ENCODE measurements around the gene TRERF1. TPM values are rescaled to one million over a fixed set of nuclear protein-coding genes. Genes with fewer than 3 reads are reported as not detected.
"Not testable (repeated sequence)": the region's sequence is repeated elsewhere in the genome, so short reads cannot be mapped to it uniquely, and the experiment has no call there.

The TRERF1 gene
- total RNA-seq, 6 donors from 2014 or later, result 2.0 to 7.3 (median 5.4) TPM

DNA sequence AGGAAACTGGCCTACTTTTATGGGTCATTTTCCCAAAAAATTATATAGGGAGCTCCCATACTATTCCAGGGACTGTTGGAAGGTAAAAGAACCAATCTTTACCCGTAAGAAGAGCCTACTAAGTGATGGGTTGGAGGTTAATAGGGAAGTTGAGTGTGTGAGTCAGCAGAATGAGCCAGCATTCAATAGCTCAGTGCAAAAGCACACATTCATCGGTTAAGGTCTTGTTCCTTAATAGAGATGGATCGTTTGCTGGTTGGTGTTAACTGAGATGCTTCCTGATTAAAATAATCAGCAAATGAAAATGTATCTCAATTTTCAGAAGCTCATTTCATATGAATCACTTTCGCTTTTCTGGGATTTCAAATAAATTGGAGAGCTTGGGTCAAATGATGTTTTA, 118.8 kb downstream of the TRERF1 start:
- no peak for ATAC-seq (ENCODE audit: low FRiP score in 2 of 2)
- Histone ChIP-seq H3K36me3 (no peaks in the 10 kb centered on the region), H3K4me3 (no peak overlapping the region), H3K27me3 (no peaks in the 10 kb centered on the region), H3K9me3 (no peaks in the 10 kb centered on the region), H3K4me1 (peaks cover 0 to 3% (median 0%) of the 10 kb centered on the region in 4 donors), H3K27ac (peak overlapping the region in 3 of 4 donors; percentile 27 to 68 (median 49))
- WGBS, 2 donors, result 76 to 84% methylated on average over 4 of the region's 4 CpGs
- TF ChIP-seq POLR2A (IDR thresholded peaks at IDR 0.05) (no peak), EP300 (IDR thresholded peaks at IDR 0.05) (no peak), POLR2AphosphoS5 (IDR thresholded peaks at IDR 0.05) (no peak)
- TF ChIP-seq, protein P1, sequence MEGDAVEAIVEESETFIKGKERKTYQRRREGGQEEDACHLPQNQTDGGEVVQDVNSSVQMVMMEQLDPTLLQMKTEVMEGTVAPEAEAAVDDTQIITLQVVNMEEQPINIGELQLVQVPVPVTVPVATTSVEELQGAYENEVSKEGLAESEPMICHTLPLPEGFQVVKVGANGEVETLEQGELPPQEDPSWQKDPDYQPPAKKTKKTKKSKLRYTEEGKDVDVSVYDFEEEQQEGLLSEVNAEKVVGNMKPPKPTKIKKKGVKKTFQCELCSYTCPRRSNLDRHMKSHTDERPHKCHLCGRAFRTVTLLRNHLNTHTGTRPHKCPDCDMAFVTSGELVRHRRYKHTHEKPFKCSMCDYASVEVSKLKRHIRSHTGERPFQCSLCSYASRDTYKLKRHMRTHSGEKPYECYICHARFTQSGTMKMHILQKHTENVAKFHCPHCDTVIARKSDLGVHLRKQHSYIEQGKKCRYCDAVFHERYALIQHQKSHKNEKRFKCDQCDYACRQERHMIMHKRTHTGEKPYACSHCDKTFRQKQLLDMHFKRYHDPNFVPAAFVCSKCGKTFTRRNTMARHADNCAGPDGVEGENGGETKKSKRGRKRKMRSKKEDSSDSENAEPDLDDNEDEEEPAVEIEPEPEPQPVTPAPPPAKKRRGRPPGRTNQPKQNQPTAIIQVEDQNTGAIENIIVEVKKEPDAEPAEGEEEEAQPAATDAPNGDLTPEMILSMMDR (IDR thresholded peaks at IDR 0.05), result no peak
- DNase-seq, result peak in 1 of 2 donors; percentile 33

- DNase-seq (no peak), ATAC-seq (ENCODE audit: low FRiP score in 2 of 2) (no peak)
- peaks cover 0 to 3% (median 0%) of the 10 kb centered on the region in 4 donors for H3K4me1 ChIP-seq
- WGBS, 2 donors, result 82 to 84% methylated on average over 4 of the region's 4 CpGs
- no peaks in the 10 kb centered on the region for H3K36me3 ChIP-seq
- no peaks in the 10 kb centered on the region for H3K9me3 ChIP-seq
- TF ChIP-seq POLR2A (IDR thresholded peaks at IDR 0.05) (no peak), EP300 (IDR thresholded peaks at IDR 0.05) (no peak), POLR2AphosphoS5 (IDR thresholded peaks at IDR 0.05) (no peak)
- TF ChIP-seq, protein P1 (IDR thresholded peaks at IDR 0.05), result no peak
- no peak overlapping the region for H3K4me3 ChIP-seq
- no peaks in the 10 kb centered on the region for H3K27me3 ChIP-seq
- H3K27ac ChIP-seq, result no peak overlapping the region
These were observed 120.7 kb downstream of the TRERF1 start for GRCh38 chr6:42331019-42331418.

DNA sequence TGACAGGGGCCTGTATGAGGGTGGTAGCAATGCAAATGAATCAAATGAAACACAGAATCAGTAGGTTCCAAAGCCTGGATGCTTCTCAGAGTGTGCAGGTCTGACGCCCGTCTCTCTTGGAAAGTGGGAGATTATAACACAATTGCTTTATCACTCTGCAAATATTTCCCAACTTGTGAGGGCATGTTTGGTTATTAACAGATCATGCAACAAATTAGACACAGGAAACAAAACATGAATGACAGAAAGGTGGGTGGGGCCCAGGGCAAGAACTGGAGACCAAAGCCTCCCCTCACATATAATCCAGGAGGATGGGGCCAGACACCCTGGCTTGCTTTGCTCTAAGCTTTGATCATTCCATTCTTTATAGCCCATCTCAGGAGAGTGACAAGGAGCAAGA, 125.5 kb downstream of the TRERF1 start:
- Histone ChIP-seq H3K27me3 (no peaks in the 10 kb centered on the region), H3K4me3 (no peak overlapping the region), H3K9me3 (no peaks in the 10 kb centered on the region), H3K36me3 (no peaks in the 10 kb centered on the region), H3K27ac (no peak overlapping the region), H3K4me1 (no peaks in the 10 kb centered on the region)
- WGBS, 2 donors, result 42 to 64% methylated on average over 2 of the region's 2 CpGs
- no peak for DNase-seq
- TF ChIP-seq EP300 (IDR thresholded peaks at IDR 0.05) (no peak), POLR2AphosphoS5 (IDR thresholded peaks at IDR 0.05) (no peak), POLR2A (IDR thresholded peaks at IDR 0.05) (no peak)
- TF ChIP-seq, protein P1 (IDR thresholded peaks at IDR 0.05), result no peak
- ATAC-seq (ENCODE audit: low FRiP score in 2 of 2), result no peak

DNA sequence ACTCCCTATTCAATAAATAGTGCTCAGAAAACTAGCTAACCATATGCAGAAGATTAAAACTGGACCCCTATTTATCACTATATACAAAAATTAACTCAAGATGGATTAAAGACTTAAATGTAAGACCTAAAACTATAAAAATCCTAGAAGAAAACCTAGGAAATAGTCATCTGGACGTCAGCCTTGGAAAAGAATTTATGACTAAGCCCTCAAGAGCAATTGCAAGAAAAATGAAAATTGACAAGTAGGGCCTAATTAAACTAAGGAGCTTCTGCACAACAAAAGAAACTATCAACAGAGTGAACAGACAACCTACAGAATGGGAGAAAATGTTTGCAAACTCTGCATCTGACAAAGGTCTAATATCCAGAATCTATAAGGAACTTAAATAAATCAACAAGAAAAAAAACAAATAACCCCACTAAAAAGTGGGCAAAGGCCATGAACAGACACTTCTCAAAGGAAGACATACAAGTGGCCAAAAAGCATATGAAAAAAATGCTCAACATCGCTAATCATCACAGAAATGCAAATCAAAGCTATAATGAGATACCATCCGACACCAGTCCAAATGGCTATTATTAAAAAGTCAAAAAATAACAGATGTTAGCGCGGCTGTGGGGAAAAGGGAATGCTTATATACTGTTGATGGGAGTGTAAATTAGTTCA, 126.9 kb downstream of the TRERF1 start:
- DNase-seq; H3K4me1 ChIP-seq; H3K27me3 ChIP-seq; H3K36me3 ChIP-seq; H3K4me3 ChIP-seq; H3K27ac ChIP-seq; H3K9me3 ChIP-seq; ATAC-seq (ENCODE audit: low FRiP score in 2 of 2): not testable (repeated sequence)
- WGBS, 2 donors, result 92 to 95% methylated on average over 5 of the region's 5 CpGs

DNA sequence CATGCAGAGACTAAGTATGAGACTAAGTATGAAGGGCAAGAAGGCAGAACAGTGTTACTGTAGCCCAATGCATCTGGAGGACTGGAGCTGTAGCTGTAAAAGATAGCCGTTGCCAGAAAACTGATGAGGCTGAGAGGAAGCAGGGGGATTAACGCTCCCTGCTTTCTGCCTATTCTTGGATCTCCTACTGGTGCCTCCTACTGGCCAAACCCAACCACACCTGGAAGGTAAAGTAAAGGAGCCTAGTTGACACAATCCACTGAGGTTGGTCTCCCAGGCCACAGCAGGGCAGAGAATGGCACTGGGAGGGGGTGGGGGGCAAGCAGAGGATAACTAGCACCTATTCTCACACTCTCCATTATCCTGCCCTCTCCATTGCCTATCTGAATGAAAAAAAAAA, 129.1 kb downstream of the TRERF1 start:
- Histone ChIP-seq H3K9me3 (no peaks in the 10 kb centered on the region), H3K4me1 (no peaks in the 10 kb centered on the region), H3K4me3 (no peak overlapping the region), H3K36me3 (no peaks in the 10 kb centered on the region), H3K27ac (no peak overlapping the region), H3K27me3 (no peaks in the 10 kb centered on the region)
- TF ChIP-seq, protein P1 (IDR thresholded peaks at IDR 0.05), result no peak
- TF ChIP-seq POLR2A (IDR thresholded peaks at IDR 0.05) (no peak), EP300 (IDR thresholded peaks at IDR 0.05) (no peak), POLR2AphosphoS5 (IDR thresholded peaks at IDR 0.05) (no peak)
- no peak for ATAC-seq (ENCODE audit: low FRiP score in 2 of 2)
- 60 to 82% methylated on average over 2 of the region's 2 CpGs for WGBS, 2 donors
- no peak for DNase-seq

Data from upper lobe of left lung (tissue), 6 donors.